H1 (cell line): Measurements from ENCODE around the gene VWA7. TPM values are rescaled to one million over a fixed set of nuclear protein-coding genes. Genes with fewer than 3 reads are reported as not detected.
A peak's percentile ranks its signal among the peaks of the same experiment; 100 is the strongest.

Experiments
- CBX5 ChIP-seq: fragments of 300-800, 300-1000 bp; sonication (generic); IDR thresholded peaks from 2 replicates; pipeline ENCODE4 v1.7.1; 2016; ENCODE audit warnings: antibody characterized with exemption, low read length, low read depth
- CHD1 ChIP-seq: IDR thresholded peaks from 2 replicates; pipeline ENCODE4 v1.6.1; 2012; ENCODE audit warnings: low read depth, low read length, improper control_type of control experiment
- EP300 ChIP-seq, 2 experiments: IDR thresholded peaks; 1 replicate in 1 of 2; 2 replicates in 1 of 2; pipeline ENCODE4 v1.6.1; 2011 to 2012; ENCODE audit warnings: low read depth in 2 of 2, low read length in 2 of 2, mild to moderate bottlenecking in 2 of 2, borderline replicate concordance in 1 of 2, inconsistent platforms in 1 of 2, moderate library complexity in 1 of 2
- JUN ChIP-seq: IDR thresholded peaks from 2 replicates; pipeline ENCODE4 v1.6.1; 2011; ENCODE audit warnings: low read depth, mild to moderate bottlenecking, improper control_type of control experiment, low read length
- JUND ChIP-seq: IDR thresholded peaks from 2 replicates; pipeline ENCODE4 v1.6.1; 2011; ENCODE audit warnings: mild to moderate bottlenecking, improper control_type of control experiment, low read length
- KDM1A ChIP-seq: fragments of 200-600, 300-600 bp; sonication (generic); IDR thresholded peaks from 2 replicates; pipeline ENCODE4 v1.7.1; 2016; ENCODE audit warnings: mild to moderate bottlenecking, low read length, borderline replicate concordance
- MAFK ChIP-seq: IDR thresholded peaks from 2 replicates; pipeline ENCODE4 v1.6.1; 2012; ENCODE audit warnings: low read depth, mild to moderate bottlenecking, improper control_type of control experiment, low read length
- NANOG ChIP-seq: IDR thresholded peaks from 2 replicates; pipeline ENCODE4 v1.6.1; 2011; ENCODE audit warnings: low read length, low read depth, mild to moderate bottlenecking, inconsistent platforms; ENCODE audit not compliant: insufficient read depth, poor library complexity, severe bottlenecking
- NRF1 ChIP-seq: IDR thresholded peaks from 2 replicates; pipeline ENCODE4 v1.6.1; 2011; ENCODE audit warnings: mild to moderate bottlenecking, low read depth, low read length, improper control_type of control experiment
- POLR2A ChIP-seq, 2 experiments: IDR thresholded peaks; 1 replicate in 1 of 2; 2 replicates in 1 of 2; pipeline ENCODE4 v1.6.1; 2011; ENCODE audit warnings: low read depth in 2 of 2, low read length in 2 of 2, mild to moderate bottlenecking in 2 of 2; ENCODE audit errors: control extremely low read depth in 1 of 2
- POLR2AphosphoS5 ChIP-seq: IDR thresholded peaks from 2 replicates; pipeline ENCODE4 v1.6.1; 2011; ENCODE audit warnings: low read depth, low read length
- POU5F1 ChIP-seq: IDR thresholded peaks from 2 replicates; pipeline ENCODE4 v1.6.1; 2011; ENCODE audit warnings: low read depth, mild to moderate bottlenecking, low read length, moderate library complexity
- RXRA ChIP-seq: IDR thresholded peaks from 2 replicates; pipeline ENCODE4 v1.6.1; 2011; ENCODE audit warnings: low read depth, mild to moderate bottlenecking, low read length, moderate library complexity; ENCODE audit not compliant: insufficient read depth
- SIX5 ChIP-seq: IDR thresholded peaks from 2 replicates; pipeline ENCODE4 v1.6.1; 2011; ENCODE audit warnings: mild to moderate bottlenecking, low read depth, low read length
- SP1 ChIP-seq: IDR thresholded peaks from 2 replicates; pipeline ENCODE4 v1.6.1; 2011; ENCODE audit warnings: low read depth, low read length
- SP2 ChIP-seq: IDR thresholded peaks from 2 replicates; pipeline ENCODE4 v1.6.1; 2012; ENCODE audit warnings: mild to moderate bottlenecking, low read length, inconsistent platforms
- SP4 ChIP-seq: IDR thresholded peaks from 2 replicates; pipeline ENCODE4 v1.6.1; 2012; ENCODE audit warnings: low read length, inconsistent platforms
- SUZ12 ChIP-seq: fragments of 200-600 bp; sonication (generic); IDR thresholded peaks from 2 replicates; pipeline ENCODE4 v1.6.1; 2012; ENCODE audit warnings: mild to moderate bottlenecking, inconsistent platforms, low read length, moderate library complexity, mixed read lengths
- TAF1 ChIP-seq: IDR thresholded peaks from 2 replicates; pipeline ENCODE4 v1.6.1; 2011; ENCODE audit warnings: mild to moderate bottlenecking, low read depth, low read length
- TAF7 ChIP-seq: optimal IDR thresholded peaks from 2 replicates; pipeline ENCODE3; 2011; ENCODE audit warnings: low read depth, mild to moderate bottlenecking, inconsistent platforms, low read length, moderate library complexity, borderline replicate concordance
- TBP ChIP-seq: IDR thresholded peaks from 2 replicates; pipeline ENCODE4 v1.6.1; 2011; ENCODE audit warnings: low read depth, low read length, improper control_type of control experiment
- polyA plus RNA-seq, 7 experiments: library from polyadenylated mRNA; depleted of rRNA in 3 of 7; stranded (reverse) in 5 of 7; unstranded in 2 of 7; fragments of >200 nt in 5 of 7; fragments of 200-250 nt in 2 of 7; gene quantifications; 1 replicate in 5 of 7; 2 replicates in 1 of 7; 4 replicates in 1 of 7; pipeline versions ENCODE4 v1.2.1 to v1.2.3, GENCODE V29; 2011 to 2013; ENCODE audit warnings: missing spikeins in 2 of 7, mixed read lengths in 2 of 7
- total RNA-seq: library from RNA; stranded (reverse); fragmentation: NEBNext Ultra II Directional; extraction: Animal tissue kit (Norgen Biotek cat#: 25700); gene quantifications from 2 replicates; pipeline ENCODE4 v1.2.1, GENCODE V29; 2021
- TF ChIP-seq, protein P1 (sequence below): IDR thresholded peaks from 2 replicates; pipeline ENCODE4 v1.6.1; 2012; ENCODE audit warnings: inconsistent platforms

VWA7 gene
- total and polyA plus RNA-seq, 2 of the 8 experiments (the other 6 are each of a cell fraction or from before 2014, with no cell fraction given), result 0.82 to 2.1 TPM

DNA sequence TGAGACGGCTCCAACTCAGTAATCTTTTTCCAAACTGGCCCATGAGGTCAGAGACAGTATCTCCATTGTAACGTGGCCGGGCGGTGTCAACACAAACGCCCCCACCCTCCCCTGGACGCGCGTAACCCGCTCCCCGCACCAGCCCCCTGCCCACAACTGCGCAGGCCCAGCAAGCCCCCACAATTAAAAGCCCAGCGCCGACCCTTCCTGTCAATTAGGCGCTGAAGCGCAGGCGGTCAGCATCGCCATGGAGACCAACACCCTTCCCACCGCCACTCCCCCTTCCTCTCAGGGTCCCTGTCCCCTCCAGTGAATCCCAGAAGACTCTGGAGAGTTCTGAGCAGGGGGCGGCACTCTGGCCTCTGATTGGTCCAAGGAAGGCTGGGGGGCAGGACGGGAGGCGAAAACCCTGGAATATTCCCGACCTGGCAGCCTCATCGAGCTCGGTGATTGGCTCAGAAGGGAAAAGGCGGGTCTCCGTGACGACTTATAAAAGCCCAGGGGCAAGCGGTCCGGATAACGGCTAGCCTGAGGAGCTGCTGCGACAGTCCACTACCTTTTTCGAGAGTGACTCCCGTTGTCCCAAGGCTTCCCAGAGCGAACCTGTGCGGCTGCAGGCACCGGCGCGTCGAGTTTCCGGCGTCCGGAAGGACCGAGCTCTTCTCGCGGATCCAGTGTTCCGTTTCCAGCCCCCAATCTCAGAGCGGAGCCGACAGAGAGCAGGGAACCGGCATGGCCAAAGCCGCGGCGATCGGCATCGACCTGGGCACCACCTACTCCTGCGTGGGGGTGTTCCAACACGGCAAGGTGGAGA lies 38.1 kb upstream of the VWA7 start, which contains the start of the genes HSPA1A and HSPA1L (continued):
- TF ChIP-seq NRF1 (peak; percentile 19; the same call in 1 of the 2 replicates), TAF1 (peak; percentile 86), SP2 (no peak), RXRA (no peak), POU5F1 (no peak), MAFK (no peak), JUND (no peak), CBX5 (no peak), JUN (no peak), SP1 (peak; percentile 68; the same call in 1 of the 2 replicates), POLR2AphosphoS5 (peak; percentile 98), TAF7 (peak; percentile 55), TBP (peak; percentile 96), EP300 (IDR thresholded peaks at IDR 0.05; ENCODE audit: borderline replicate concordance in 1 of 2, low read depth in 2 of 2, low read length in 2 of 2) (no peak), POLR2A (IDR thresholded peaks at IDR 0.05; ENCODE audit: control extremely low read depth in 1 of 2, low read depth in 2 of 2, low read length in 2 of 2) (peak; percentile 97), KDM1A (no peak), SUZ12 (no peak), NANOG (no peak), SIX5 (no peak), SP4 (peak; percentile 47; the same call in 1 of the 2 replicates), CHD1 (no peak)
- TF ChIP-seq, protein P1, sequence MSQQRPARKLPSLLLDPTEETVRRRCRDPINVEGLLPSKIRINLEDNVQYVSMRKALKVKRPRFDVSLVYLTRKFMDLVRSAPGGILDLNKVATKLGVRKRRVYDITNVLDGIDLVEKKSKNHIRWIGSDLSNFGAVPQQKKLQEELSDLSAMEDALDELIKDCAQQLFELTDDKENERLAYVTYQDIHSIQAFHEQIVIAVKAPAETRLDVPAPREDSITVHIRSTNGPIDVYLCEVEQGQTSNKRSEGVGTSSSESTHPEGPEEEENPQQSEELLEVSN, result no peak
